Measurements from ENCODE around the gene PYY.

PYY gene

GRCh38 chr17:43914451-43914850, 39.3 kb downstream of the PYY start:
- DNase-seq (ENCODE audit: low read depth): no peak

GRCh38 chr17:43913584-43913983, 40.2 kb downstream of the PYY start:
- no peak for DNase-seq (ENCODE audit: low read depth)

- no peak for DNase-seq (ENCODE audit: low read depth)
Observed at GRCh38 chr17:43912635-43913304, 41.0 kb downstream of the PYY start.

GRCh38 chr17:43911904-43912303, 41.8 kb downstream of the PYY start:
- no peak for DNase-seq (ENCODE audit: low read depth)

- no peak for DNase-seq (ENCODE audit: low read depth)
Observed at GRCh38 chr17:43909537-43910231, 44.1 kb downstream of the PYY start.

GRCh38 chr17:43907998-43908721, 45.6 kb downstream of the PYY start:
- peak; percentile 64 for DNase-seq (ENCODE audit: low read depth)

GRCh38 chr17:43907425-43907981, 46.2 kb downstream of the PYY start, which contains the start of gene MPP2:
Gene MPP2, minus strand, starts transcription at chr17:43907536. Its CDS starts 3,076 bp downstream, at chr17:43904460.
- DNase-seq (ENCODE audit: low read depth): peak; percentile 46

- no peak for DNase-seq (ENCODE audit: low read depth)
Observed at GRCh38 chr17:43906951-43907424, 46.8 kb downstream of the PYY start.

GRCh38 chr17:43905985-43906852, 47.5 kb downstream of the PYY start:
- peak; percentile 24 for DNase-seq (ENCODE audit: low read depth)

- no peak for DNase-seq (ENCODE audit: low read depth)
Observed at GRCh38 chr17:43905400-43905984, 48.2 kb downstream of the PYY start.

Data from fibroblast of gingiva (primary cell).